ENCODE measurements around the gene TBC1D23. TPM values are rescaled to one million over a fixed set of nuclear protein-coding genes. Genes with fewer than 3 reads are reported as not detected.

The TBC1D23 gene
- total and polyA plus RNA-seq, 8 donors, result 7.0 to 79.5 (median 17.3) TPM

GRCh38 chr3:100368441-100368840 is 107.6 kb downstream of the TBC1D23 start:
- 78 to 85% (median 82%) methylated on average over 8 of the region's 8 CpGs for WGBS, 5 donors
- TF ChIP-seq EP300 (IDR thresholded peaks at IDR 0.05) (no peak), POLR2AphosphoS5 (IDR thresholded peaks at IDR 0.05) (no peak), POLR2A (IDR thresholded peaks at IDR 0.05) (no peak)
- TF ChIP-seq, protein P1, sequence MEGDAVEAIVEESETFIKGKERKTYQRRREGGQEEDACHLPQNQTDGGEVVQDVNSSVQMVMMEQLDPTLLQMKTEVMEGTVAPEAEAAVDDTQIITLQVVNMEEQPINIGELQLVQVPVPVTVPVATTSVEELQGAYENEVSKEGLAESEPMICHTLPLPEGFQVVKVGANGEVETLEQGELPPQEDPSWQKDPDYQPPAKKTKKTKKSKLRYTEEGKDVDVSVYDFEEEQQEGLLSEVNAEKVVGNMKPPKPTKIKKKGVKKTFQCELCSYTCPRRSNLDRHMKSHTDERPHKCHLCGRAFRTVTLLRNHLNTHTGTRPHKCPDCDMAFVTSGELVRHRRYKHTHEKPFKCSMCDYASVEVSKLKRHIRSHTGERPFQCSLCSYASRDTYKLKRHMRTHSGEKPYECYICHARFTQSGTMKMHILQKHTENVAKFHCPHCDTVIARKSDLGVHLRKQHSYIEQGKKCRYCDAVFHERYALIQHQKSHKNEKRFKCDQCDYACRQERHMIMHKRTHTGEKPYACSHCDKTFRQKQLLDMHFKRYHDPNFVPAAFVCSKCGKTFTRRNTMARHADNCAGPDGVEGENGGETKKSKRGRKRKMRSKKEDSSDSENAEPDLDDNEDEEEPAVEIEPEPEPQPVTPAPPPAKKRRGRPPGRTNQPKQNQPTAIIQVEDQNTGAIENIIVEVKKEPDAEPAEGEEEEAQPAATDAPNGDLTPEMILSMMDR (IDR thresholded peaks at IDR 0.05), result no peak
- no peaks in the 10 kb centered on the region for H3K27me3 ChIP-seq
- intact Hi-C loops (cut with DNase I; ENCODE audit: low total_unique reads), result no loop called here
- H3K27ac ChIP-seq, result no peak overlapping the region
- H3K36me3 ChIP-seq, result peaks cover 33 to 98% (median 93%) of the 10 kb centered on the region in 4 donors
- H3K9me3 ChIP-seq, result no peaks in the 10 kb centered on the region
- no peak for DNase-seq
- H3K4me3 ChIP-seq, result no peak overlapping the region
- no peaks in the 10 kb centered on the region for H3K4me1 ChIP-seq

DNA sequence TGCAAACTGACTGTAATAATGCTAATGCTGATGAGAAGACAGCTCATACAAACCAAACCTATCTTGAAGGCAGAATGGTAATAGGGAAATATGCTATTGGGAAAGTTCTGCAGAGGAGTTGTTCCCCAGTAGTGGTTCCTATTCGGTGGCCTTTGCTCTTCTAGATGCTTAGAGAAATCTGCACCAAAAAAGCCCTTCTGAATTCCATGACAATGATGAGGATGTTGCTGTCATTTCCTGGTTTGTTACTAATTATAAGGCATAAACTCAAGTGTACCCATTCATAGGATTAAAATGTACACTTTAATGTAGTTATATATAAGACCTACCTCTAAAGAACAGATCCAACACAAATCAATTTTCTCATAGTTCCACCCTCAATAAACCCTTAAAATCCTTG is 110.0 kb downstream of the TBC1D23 start:
- no peaks in the 10 kb centered on the region for H3K27me3 ChIP-seq
- no peak overlapping the region for H3K27ac ChIP-seq
- DNase-seq, result no peak
- H3K4me3 ChIP-seq, result no peak overlapping the region
- TF ChIP-seq EP300 (IDR thresholded peaks at IDR 0.05) (no peak), POLR2AphosphoS5 (IDR thresholded peaks at IDR 0.05) (no peak), POLR2A (IDR thresholded peaks at IDR 0.05) (no peak)
- TF ChIP-seq, protein P1 (IDR thresholded peaks at IDR 0.05), result no peak
- H3K36me3 ChIP-seq, result peaks cover 28 to 96% (median 80%) of the 10 kb centered on the region in 4 donors
- 86 to 100% (median 96%) methylated on average over 1 of the region's 1 CpG for WGBS, 5 donors
- intact Hi-C loops (cut with DNase I; ENCODE audit: low total_unique reads), result no loop called here
- H3K4me1 ChIP-seq, result peaks cover 0 to 6% (median 0%) of the 10 kb centered on the region in 4 donors
- no peaks in the 10 kb centered on the region for H3K9me3 ChIP-seq

DNA sequence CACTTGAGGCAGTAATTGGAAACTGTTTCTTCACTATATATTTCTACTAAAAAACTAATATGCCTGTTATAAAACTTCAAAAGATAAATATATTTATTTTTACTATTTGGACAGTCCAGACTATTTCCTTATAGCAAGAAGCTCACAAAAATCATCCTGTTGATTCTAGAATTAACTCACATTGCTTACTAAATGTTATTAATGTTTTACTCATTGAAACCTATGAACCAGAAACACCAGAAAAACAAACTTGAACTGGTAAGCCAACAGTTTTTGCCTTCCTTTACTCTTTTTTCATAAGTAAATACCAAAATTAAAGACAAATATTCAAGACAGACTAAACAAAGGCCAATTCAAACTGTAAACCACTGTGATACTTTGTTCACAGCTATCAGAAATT is 113.7 kb downstream of the TBC1D23 start:
- H3K36me3 ChIP-seq, result peaks cover 33 to 95% (median 85%) of the 10 kb centered on the region in 4 donors
- intact Hi-C loops (cut with DNase I; ENCODE audit: low total_unique reads), result no loop called here
- no peak overlapping the region for H3K4me3 ChIP-seq

More for the DNA sequence above, 113.7 kb downstream of the TBC1D23 start:
- peaks cover 0 to 6% (median 0%) of the 10 kb centered on the region in 4 donors for H3K4me1 ChIP-seq
- H3K27ac ChIP-seq, result no peak overlapping the region
- no peaks in the 10 kb centered on the region for H3K27me3 ChIP-seq
- TF ChIP-seq, protein P1 (IDR thresholded peaks at IDR 0.05), result no peak
- TF ChIP-seq POLR2A (IDR thresholded peaks at IDR 0.05) (no peak), EP300 (IDR thresholded peaks at IDR 0.05) (no peak), POLR2AphosphoS5 (IDR thresholded peaks at IDR 0.05) (no peak)
- no peak for DNase-seq
- no peaks in the 10 kb centered on the region for H3K9me3 ChIP-seq

Other genes starting within 250 kb of the TBC1D23 start
- gene FILIP1L, start 146.5 kb upstream of the TBC1D23 start, total RNA-seq, result 10 to 100 TPM; 48.7 to 97.3 (median 59.8) TPM
- gene FILIP1L, start 146.5 kb upstream of the TBC1D23 start, polyA plus RNA-seq, result 10 to 100 TPM; 10.6 to 98.4 (median 24.6) TPM
- 10 to 100 TPM in 4 of 5 donors, 1 to 10 TPM in 1; 4.3 to 53.1 (median 35.1) TPM for gene NIT2, start 73.8 kb downstream of the TBC1D23 start, total RNA-seq
- gene NIT2, start 73.8 kb downstream of the TBC1D23 start, polyA plus RNA-seq, result 10 to 100 TPM; 17.6 to 37.4 (median 24.1) TPM
- 10 to 100 TPM; 17.1 to 95.6 (median 37.1) TPM for gene TOMM70, start 140.1 kb downstream of the TBC1D23 start, total RNA-seq
- gene TOMM70, start 140.1 kb downstream of the TBC1D23 start, polyA plus RNA-seq, result 10 to 100 TPM; 12.9 to 20.0 (median 18.9) TPM
- gene LNP1, start 140.5 kb downstream of the TBC1D23 start, total RNA-seq, result 1 to 10 TPM in 1 of 5 donors, under 1 TPM in 1, not detected in 3; 0.58 to 4.0 TPM
- 1 to 10 TPM; 1.2 to 1.8 (median 1.6) TPM for gene LNP1, start 140.5 kb downstream of the TBC1D23 start, polyA plus RNA-seq
- 10 to 100 TPM in 1 of 5 donors, 1 to 10 TPM in 2, under 1 TPM in 1, not detected in 1; 0.72 to 20.2 (median 2.6) TPM for gene TMEM45A, start 231.6 kb downstream of the TBC1D23 start, total RNA-seq
- 1 to 10 TPM; 6.2 to 8.7 (median 7.6) TPM for gene TMEM45A, start 231.6 kb downstream of the TBC1D23 start, polyA plus RNA-seq

Measured in stomach (tissue), 9 donors.